GM13976 (cell line): Measurements from ENCODE around the gene ALDH3A1.
A peak's percentile ranks its signal among the peaks of the same experiment; 100 is the strongest.

Source experiments
- DNase-seq: peaks from one replicate; pipeline ENCODE4 v3.0.0; 2012; ENCODE audit warnings: low spot score
- CTCF ChIP-seq: IDR thresholded peaks from 2 replicates; pipeline ENCODE4 v1.5.1; 2012; ENCODE audit warnings: borderline replicate concordance, mild to moderate bottlenecking; ENCODE audit not compliant: insufficient read depth; ENCODE audit errors: extremely low read depth, missing control alignments, control extremely low read depth
- in situ Hi-C: fragments of 300-500 bp; cut with MboI; formaldehyde crosslinking; loops from one replicate; pipeline ENCODE4 v1.12.0; 2022; ENCODE audit warnings: low sequenced_read_pairs, mixed read lengths, inconsistent platforms; ENCODE audit not compliant: unreplicated experiment

Gene ALDH3A1

GRCh38 chr17:19709841-19710240, 38.3 kb downstream of the ALDH3A1 start:
- TF ChIP-seq CTCF, result no peak
- in situ Hi-C loops, result no loop called here

DNA sequence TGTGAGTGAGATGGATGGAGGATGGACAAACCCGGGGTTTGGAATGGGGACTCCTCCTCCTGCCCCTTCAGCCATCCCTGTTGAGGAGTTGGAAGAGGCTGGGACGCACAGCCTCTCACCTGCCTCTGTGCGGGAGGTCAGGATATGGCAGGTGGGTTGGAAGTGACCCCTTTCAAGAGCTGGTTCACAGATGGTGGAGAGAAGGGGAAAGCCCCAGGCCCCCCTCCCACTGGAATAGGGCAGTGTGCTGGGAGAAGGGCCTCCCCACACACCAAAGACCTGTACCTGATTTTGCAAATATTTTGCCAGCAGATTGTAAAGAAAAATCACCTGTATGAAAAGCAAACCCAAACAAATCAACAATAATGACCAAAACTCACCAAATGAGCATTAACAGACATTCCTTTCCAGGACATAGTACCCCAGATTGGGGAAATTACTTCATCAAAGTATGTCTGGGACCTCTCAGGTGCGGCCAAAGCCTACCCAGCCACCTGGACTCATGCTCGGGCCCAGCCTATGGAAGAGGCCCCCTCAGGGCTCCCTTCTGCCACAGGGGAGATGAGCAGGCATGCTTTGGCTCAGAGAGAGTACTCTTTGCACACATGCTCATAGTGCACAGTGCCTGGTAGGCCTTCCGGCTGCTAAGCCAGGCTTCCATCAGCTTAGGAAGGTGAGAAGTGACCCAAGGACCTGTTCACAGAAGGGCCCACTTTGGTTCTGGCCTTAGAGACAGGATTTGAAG, 39.5 kb downstream of the ALDH3A1 start:
- in situ Hi-C loops, result no loop called here
- TF ChIP-seq CTCF, result no peak

More at GRCh38 chr17:19709841-19710240, 38.3 kb downstream of the ALDH3A1 start:
- DNase-seq, result peak; percentile 11

DNA sequence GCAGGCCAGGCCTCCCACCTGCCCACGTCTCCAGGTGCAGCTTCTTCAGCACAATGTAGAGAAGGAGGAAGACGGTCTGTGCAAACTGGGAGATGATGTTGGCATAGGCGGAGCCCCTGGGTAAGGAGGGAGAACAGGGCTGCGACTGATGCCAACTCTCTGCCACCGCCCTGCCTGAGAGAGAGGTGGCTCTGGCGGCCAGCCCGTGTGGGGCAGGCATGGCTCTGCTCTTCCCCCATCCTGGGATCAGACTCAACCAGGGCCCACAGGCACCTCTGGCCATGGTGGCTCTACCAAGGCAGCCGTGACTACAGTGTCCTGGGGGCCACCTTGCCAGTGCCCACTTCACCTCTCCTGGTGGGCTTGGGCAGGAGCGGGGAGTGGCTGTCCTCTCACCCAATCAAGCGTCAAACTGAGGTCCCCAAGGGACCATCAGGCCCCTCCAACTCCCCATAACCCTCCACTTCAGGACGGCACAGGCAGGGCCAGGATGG, 40.3 kb downstream of the ALDH3A1 start:
- in situ Hi-C loops, result no loop called here
- DNase-seq, result peak; percentile 32
- TF ChIP-seq CTCF, result no peak

More for the DNA sequence above, 39.5 kb downstream of the ALDH3A1 start:
- peak; percentile 29 for DNase-seq

DNA sequence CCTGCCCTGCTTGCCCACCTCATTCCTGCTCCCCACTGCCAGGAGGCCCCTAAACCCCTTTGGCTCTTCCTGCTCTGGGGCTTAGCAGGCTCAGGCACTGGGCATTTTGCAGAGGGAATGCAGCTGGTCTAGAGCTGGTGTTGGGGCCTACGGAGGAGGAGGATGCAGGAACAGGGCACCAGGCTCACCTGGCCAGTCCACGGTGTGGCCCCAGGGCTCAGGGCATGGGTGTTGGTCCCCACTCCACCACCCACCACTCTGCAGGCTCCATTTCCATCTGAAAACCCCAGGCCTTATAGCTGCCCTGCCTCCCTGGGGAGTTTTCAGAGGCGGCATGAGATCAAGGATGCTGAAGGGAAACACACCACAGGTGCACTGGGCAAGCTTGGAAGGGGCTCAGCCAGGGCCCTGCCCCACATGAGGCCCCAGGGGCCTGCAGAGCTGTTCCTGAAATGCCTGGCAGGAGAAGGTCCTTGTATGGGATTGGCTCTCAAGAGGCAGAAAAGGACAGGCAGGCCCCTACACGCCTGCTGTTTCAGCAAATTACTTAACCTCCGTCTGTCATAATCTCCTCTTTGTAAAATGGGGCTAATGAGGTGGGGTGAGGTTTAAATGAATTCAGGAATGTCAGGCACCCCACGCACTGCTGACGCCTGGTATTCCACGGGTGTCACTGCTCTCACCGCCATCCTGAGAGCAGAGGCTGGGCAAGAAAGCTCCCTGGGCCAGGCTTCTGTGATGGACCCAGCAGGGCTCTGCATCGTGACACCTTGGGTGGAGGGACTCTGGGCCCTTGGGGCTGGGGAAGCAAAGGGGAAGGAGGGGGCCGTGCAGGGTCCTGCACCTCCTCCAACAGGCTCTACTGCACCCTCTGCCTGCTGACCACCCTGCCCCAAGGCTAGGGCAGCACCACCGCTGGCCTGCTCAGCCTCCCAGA, 41.0 kb downstream of the ALDH3A1 start:
- TF ChIP-seq CTCF, result no peak
- peak; percentile 40 for DNase-seq
- in situ Hi-C loops, result no loop called here

DNA sequence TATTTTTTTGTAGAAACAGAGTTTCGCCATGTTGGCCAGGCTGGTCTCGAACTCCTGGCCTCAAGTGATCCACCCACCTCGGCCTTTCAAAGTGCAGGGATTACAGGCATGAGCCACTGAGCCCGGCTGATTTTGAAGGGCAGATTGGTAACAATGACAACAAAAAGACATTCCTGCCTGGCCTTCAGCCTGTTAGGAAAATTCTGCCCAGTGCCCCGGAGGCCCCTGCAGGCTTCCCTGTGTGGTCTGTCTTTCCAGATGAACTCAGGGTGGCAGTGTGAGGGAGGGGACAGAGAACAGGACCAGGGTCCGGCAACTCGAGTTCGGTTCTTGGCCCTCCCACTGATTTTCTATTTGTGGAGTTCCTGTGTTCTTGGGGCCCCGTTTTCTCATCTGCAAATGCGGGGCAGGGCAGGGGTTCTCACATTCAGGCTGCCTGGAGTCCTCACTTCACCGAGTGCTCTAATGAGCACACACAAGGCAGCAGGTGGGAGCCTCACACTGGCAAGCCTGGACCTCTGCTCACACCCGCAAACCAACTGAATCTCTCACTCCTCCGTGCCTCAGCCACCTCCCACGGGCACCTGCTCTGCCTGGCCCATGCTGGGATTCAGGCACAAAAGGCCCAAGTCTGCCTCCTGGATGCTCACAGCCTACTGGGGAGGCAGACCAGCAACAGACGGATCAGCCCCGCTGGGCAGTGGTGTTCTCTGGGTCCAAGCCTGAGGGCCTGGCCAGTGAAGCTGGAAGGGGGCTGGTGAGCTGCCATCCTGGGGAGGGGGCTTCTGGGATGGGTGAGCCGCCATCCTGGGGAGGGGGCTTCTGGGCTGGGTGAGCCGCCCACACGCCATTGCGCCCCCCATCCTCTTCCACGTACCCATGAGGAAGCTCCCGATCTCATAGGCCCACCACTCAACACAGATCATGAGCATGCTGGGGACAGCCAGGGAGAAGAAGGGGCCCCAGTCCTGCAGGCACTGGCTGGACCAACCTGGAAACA, 42.0 kb downstream of the ALDH3A1 start:
- no peak for TF ChIP-seq CTCF
- peak; percentile 37 for DNase-seq
- in situ Hi-C loops, result no loop called here
